ENCODE data around the gene GABRB3. TPM values are rescaled to one million over a fixed set of nuclear protein-coding genes. Genes with fewer than 3 reads are reported as not detected.

The GABRB3 gene
- total and polyA plus RNA-seq, 10 donors, result 0.09 to 7.0 (median 1.2) TPM

- no peak overlapping the region for H3K27ac ChIP-seq
- H3K9me3 ChIP-seq, result peaks cover 0 to 4% (median 0%) of the 10 kb centered on the region in 8 donors
- no peak for DNase-seq
- no peaks in the 10 kb centered on the region for H3K36me3 ChIP-seq
- H3K27me3 ChIP-seq (replicated peaks in 1 of 7), result no peaks in the 10 kb centered on the region
- no peak overlapping the region for H3K4me3 ChIP-seq
- TF ChIP-seq POLR2A (IDR thresholded peaks at IDR 0.05), result no peak
- TF ChIP-seq POLR2AphosphoS5 (IDR thresholded peaks at IDR 0.05), result no peak
- no peak for TF ChIP-seq CTCF (IDR thresholded peaks at IDR 0.05 in 8 of 11, conservative IDR thresholded peaks at IDR 0.05 in 3 of 11)
- no peaks in the 10 kb centered on the region for H3K4me1 ChIP-seq
- WGBS, 5 donors, result 46 to 59% (median 56%) methylated on average over 4 of the region's 4 CpGs
- intact Hi-C loops (cut with DNase I; ENCODE audit: low total_unique reads), result no loop called here
Observed at GRCh38 chr15:26758079-26758478, 14.8 kb downstream of the GABRB3 start.

DNA sequence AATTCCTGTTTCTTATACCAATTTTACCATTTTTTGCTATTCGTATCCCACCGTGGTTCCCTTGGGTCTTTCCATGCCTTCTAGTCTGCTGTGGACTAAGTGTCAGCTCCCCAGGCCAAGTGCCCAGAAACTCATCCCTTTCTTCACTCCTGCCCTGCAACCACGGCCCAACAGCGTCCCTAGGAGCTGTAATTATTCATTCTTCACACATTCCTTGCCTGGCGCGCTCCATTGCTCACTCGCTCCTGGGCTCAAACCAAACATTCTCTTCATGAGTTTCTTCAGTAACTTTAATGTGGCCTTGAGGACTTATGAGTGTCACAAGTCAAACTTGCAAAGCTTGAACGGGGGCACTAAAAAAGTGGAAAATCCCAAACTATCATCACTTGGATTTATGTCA, 15.7 kb downstream of the GABRB3 start:
- no peak for DNase-seq
- Histone ChIP-seq H3K27ac (no peak overlapping the region), H3K9me3 (peaks cover 0 to 4% (median 0%) of the 10 kb centered on the region in 8 donors), H3K27me3 (replicated peaks in 1 of 7) (no peaks in the 10 kb centered on the region), H3K36me3 (no peaks in the 10 kb centered on the region), H3K4me1 (no peaks in the 10 kb centered on the region), H3K4me3 (no peak overlapping the region)
- 63 to 70% (median 65%) methylated on average over 8 of the region's 8 CpGs for WGBS, 5 donors
- TF ChIP-seq POLR2A (IDR thresholded peaks at IDR 0.05) (no peak), CTCF (IDR thresholded peaks at IDR 0.05 in 8 of 11, conservative IDR thresholded peaks at IDR 0.05 in 3 of 11) (no peak), POLR2AphosphoS5 (IDR thresholded peaks at IDR 0.05) (no peak)
- intact Hi-C loops (cut with DNase I; ENCODE audit: low total_unique reads), result no loop called here

GRCh38 chr15:26744894-26745293, 28.0 kb downstream of the GABRB3 start:
- Histone ChIP-seq H3K9me3 (peaks cover 0 to 24% (median 0%) of the 10 kb centered on the region in 8 donors), H3K27me3 (replicated peaks in 1 of 7) (no peaks in the 10 kb centered on the region), H3K36me3 (no peaks in the 10 kb centered on the region), H3K4me1 (no peaks in the 10 kb centered on the region), H3K4me3 (no peak overlapping the region), H3K27ac (no peak overlapping the region)
- intact Hi-C loops (cut with DNase I; ENCODE audit: low total_unique reads), result no loop called here
- TF ChIP-seq CTCF (IDR thresholded peaks at IDR 0.05 in 8 of 11, conservative IDR thresholded peaks at IDR 0.05 in 3 of 11) (no peak), POLR2A (IDR thresholded peaks at IDR 0.05) (no peak), POLR2AphosphoS5 (IDR thresholded peaks at IDR 0.05) (no peak)
- WGBS, 5 donors, result 61 to 76% (median 66%) methylated on average over 7 of the region's 7 CpGs
- no peak for DNase-seq

DNA sequence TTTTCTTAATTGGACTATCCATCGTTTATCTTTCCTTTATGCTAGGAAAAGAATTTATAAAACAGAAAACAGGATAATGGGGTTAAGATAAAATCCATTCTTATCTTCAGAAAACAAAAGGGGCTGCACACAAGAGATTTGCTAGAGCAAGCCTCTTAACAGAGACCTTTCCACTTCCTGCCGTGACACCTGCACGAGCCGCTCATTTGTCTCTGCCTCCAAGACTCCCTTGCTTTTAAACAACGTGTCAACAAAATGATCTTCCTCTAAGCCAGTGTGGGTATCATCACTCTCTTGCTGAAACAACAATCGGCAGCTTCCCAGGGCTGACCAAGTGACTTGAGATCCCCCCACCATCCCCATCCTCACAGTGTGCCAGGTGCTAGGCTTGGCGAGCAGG, 33.1 kb downstream of the GABRB3 start:
- intact Hi-C loops (cut with DNase I; ENCODE audit: low total_unique reads), result no loop called here
- no peak overlapping the region for H3K4me3 ChIP-seq
- DNase-seq, result no peak
- no peak for TF ChIP-seq POLR2A (IDR thresholded peaks at IDR 0.05)
- TF ChIP-seq CTCF (IDR thresholded peaks at IDR 0.05 in 8 of 11, conservative IDR thresholded peaks at IDR 0.05 in 3 of 11), result no peak
- TF ChIP-seq POLR2AphosphoS5 (IDR thresholded peaks at IDR 0.05), result no peak
- WGBS, 5 donors, result 49 to 62% (median 53%) methylated on average over 7 of the region's 7 CpGs
- H3K4me1 ChIP-seq, result no peaks in the 10 kb centered on the region
- no peak overlapping the region for H3K27ac ChIP-seq
- no peaks in the 10 kb centered on the region for H3K27me3 ChIP-seq (replicated peaks in 1 of 7)
- no peaks in the 10 kb centered on the region for H3K36me3 ChIP-seq
- peaks cover 0 to 35% (median 3%) of the 10 kb centered on the region in 8 donors for H3K9me3 ChIP-seq

All from spleen (tissue), 11 donors.